Brain pericyte (primary cell): Measurements from ENCODE around the gene CDC42BPG.
A peak's percentile ranks its signal among the peaks of the same experiment; 100 is the strongest.

ENCODE experiments used
- DNase-seq: peaks from one replicate; pipeline ENCODE4 v3.0.0-alpha.2; 2012; ENCODE audit warnings: low read depth, low spot score

The CDC42BPG gene

DNA sequence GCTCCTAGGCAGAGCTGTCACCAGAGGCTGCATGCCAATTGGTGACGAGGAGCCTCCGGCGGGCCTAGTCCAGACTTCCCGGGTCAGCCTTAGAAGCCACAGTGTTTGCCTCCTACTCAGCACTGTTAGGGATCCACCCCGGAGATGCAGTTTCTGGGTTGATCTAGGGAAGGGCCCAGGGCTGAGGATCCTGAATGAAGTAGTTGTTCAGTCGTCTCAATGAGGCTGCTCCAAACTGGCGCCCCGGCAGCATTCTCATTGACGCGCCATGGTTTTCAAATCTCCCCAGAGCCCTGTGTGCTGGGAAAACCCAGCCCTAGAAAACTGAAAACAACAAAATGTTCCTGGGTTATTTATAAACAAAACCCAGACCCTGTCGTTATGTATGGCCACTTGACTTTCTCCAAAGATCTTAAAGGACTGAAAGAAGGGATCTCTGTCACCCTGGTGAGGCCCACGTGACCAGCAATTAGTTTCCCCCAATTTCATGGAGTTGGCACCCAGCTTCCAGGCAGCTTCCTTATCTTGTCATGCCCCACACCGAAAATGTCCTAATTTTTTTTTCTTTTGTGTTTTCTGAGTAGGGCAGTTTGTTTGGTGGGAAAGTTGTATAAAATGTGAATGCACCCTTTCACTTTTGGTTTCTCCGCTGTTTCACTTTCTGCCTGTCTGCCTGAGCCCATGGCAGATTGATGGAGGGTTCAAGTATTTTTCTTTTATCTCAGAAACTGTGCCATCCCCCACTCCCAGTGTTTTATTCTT is 36.0 kb upstream of the CDC42BPG start:
- DNase-seq = no peak

- DNase-seq = no peak
Observed at GRCh38 chr11:64879244-64879900, 34.9 kb upstream of the CDC42BPG start.

- DNase-seq = peak; percentile 89
Observed at GRCh38 chr11:64878494-64879243, 34.2 kb upstream of the CDC42BPG start, which contains the start of gene EHD1. EHD1 (minus strand) TSS chr11:64878621; CDS start chr11:64878464, 157 bp downstream.

- DNase-seq = no peak
Observed at GRCh38 chr11:64878223-64878493, 33.7 kb upstream of the CDC42BPG start.

GRCh38 chr11:64877390-64878222 is 33.2 kb upstream of the CDC42BPG start:
- DNase-seq = no peak

GRCh38 chr11:64876835-64877341 is 32.4 kb upstream of the CDC42BPG start:
- no peak for DNase-seq

- DNase-seq = no peak
Observed at GRCh38 chr11:64876229-64876750, 31.8 kb upstream of the CDC42BPG start.

GRCh38 chr11:64875369-64876228 is 31.1 kb upstream of the CDC42BPG start:
- no peak for DNase-seq

DNA sequence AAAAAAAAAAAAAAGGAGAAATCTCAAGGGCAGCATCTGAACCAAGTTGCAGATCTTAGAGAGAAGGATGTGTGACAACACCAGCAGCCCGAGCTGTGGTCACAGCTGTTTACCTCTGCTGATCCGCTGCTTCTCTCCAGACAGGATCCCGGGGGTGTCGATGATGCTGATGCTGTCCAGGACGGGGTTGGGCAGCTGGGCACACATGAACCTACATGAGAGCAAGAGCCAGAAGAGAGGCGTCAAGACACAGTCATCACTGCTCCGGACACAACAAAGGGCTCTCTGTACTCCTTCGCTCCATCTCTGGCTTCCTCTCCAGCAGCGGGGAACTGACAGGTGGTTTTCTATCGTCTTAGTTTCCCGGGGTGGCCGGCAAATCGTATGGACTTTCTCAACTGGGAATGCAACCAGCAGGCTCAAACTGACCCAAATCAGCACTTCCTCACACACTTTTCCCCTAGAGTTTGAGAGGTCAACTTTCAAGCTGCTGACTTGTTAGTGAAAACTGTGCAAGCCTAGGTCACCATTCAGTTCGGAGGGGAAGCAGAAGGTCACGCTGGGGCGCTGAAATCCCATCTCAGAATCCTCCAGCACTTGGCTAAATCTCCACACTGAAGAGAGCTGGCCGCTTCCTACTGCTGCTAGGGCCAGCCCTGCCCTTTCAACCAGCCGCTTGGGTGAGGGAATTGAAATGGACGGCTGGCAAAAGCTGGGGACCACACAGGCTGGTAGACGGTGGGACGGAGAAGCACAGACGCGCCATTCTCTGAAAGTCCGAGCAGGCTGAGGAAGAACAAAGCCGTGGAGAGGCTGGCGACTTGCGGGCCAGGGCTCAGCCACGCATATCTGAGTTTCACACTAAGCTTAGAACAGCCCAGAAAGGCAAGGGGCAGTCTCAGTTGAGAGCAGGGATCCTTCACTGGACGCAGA is 30.1 kb upstream of the CDC42BPG start:
- no peak for DNase-seq

GRCh38 chr11:64872790-64873488 is 28.5 kb upstream of the CDC42BPG start:
- DNase-seq = no peak

DNA sequence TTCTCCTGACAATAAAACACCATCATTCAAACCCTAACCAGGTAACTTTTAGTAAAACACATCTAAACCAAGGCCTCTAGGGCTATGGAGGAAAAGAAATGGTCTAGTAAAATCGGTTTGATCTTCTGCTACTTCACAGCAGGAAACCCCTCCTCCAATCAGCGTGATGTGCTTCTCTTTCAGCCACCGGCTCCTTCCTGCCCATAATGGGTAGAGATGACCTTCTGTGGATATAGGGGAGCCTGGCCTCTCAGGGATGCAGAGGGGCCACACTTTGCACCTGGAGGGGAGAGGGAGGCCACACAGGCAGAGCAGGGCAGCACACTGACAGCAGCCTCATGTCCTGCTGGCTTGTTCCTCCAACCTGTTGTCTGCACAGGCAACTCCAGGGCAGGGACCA is 27.0 kb upstream of the CDC42BPG start:
- no peak for DNase-seq

DNA sequence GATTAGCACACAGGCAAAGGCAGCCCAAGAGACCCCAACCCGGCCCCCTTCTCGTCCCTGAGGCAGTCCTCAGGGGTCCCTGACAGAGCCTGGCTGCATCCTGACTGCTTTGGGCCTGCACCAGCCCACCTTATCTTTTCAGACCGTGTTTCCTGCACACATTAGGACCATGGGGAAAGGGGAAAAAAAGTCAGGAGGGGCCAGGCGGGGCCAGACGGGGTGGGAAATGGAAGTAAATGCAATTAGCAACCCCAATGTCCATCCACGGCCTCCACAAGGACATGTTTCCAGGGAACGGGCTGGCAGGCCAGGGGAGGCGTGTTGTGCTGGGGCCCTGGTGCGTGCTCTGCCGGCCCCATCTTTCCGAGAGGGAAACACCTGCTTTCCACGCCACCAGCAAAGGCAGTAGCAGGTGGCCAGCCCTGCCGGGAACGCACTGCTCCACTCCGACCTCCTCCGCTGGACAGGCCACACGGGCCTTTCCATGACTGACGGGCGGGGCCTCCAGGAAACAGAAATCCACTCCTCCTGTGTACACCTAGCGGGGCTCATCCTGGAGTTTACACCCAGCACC is 26.5 kb upstream of the CDC42BPG start:
- DNase-seq = no peak

GRCh38 chr11:64870176-64870892 is 25.9 kb upstream of the CDC42BPG start:
- no peak for DNase-seq

GRCh38 chr11:64869571-64870175 is 25.2 kb upstream of the CDC42BPG start:
- DNase-seq = no peak

DNA sequence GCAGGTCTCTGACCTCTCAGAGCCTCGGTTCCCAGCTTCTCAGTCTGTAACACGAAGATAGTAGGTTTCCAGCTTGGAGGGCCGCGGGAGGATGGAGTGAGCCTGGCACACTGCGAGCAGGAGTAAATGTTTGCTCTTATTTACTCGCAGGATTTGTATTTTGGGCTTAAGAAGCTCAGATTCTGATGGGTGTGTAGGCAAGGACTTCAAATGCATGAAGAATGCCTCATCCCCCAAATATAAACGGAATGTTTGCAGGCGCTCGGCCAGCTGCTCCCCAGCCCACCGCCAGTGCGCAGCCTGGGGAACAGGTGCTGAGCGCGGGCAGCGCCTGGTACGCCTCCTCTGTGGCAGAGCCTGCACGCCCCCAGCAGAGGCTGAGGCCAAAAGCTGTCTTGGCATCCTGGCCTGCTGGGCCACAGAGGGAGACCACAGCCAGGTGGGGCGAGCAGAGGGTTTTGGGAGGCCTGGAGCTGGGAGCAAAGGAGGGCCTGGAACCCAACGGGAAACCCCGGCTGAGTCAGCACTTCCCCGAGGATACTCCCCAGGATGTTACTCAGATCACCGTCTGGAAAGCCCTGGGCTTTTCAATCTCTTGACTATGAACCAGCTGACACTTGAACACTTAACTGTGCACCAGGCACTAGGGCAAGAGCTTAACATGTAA is 24.6 kb upstream of the CDC42BPG start:
- DNase-seq = peak; percentile 60

DNA sequence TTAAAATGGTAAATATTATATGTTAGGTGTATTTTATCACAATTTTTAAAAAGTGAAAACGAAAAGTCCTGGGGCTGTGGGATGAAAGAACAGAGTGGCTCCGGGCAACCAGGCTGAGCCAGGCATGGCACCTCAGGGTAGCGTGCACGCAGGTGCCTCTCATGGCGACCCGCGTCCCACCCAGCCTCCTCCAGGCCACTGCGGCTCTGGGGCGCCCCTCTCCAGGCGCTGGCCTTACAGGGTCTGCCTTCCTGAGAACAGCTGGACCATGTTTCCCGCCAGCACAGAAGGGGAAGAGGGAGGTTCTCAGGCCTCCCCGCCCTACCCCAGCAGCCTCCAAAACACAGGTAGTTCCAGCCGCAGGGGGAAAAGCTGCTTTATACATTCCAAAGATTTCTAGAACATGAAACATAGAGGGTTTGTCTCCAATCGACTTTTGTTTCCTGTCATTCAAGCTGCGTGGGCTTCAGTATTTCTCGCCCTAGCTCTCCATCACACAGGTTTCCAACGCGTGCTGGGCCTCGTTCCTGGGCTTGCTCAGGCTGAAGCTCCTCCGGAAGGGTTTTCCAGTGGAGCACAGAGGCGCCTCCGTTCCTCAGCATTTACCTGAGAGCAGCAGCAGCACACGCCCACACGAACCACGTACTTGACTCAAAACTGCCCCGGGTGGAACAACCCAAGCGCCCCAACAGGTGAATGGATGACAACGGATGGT is 23.5 kb upstream of the CDC42BPG start:
- DNase-seq = no peak
